ENCODE data around the gene TXNRD1.

Gene TXNRD1

GRCh38 chr12:104294927-104295668, 79.5 kb downstream of the TXNRD1 start:
- Histone ChIP-seq H3K36me3 (ENCODE audit: control insufficient read depth, insufficient read depth, low read length) (no peaks in the 10 kb centered on the region), H3K27ac (no peak overlapping the region), H3K4me3 (ENCODE audit: low read depth, low read length) (no peak overlapping the region), H3K9me3 (ENCODE audit: control insufficient read depth, low read length) (no peaks in the 10 kb centered on the region), H3K27me3 (ENCODE audit: control insufficient read depth, insufficient read depth, low read length) (no peaks in the 10 kb centered on the region), H3K4me1 (no peaks in the 10 kb centered on the region), H3K79me2 (peaks cover 31% of the 10 kb centered on the region), H2AFZ (no peak overlapping the region), H3K9ac (no peak overlapping the region), H3K4me2 (ENCODE audit: low read length) (no peak overlapping the region)
- TF ChIP-seq CTCF (IDR thresholded peaks at IDR 0.05) = no peak

- no peak overlapping the region for H3K4me3 ChIP-seq (ENCODE audit: low read depth, low read length)
- no peaks in the 10 kb centered on the region for H3K4me1 ChIP-seq
- no peaks in the 10 kb centered on the region for H3K36me3 ChIP-seq (ENCODE audit: control insufficient read depth, insufficient read depth, low read length)
Measured at GRCh38 chr12:104295954-104296353, 80.4 kb downstream of the TXNRD1 start.

GRCh38 chr12:104296718-104297117, 81.1 kb downstream of the TXNRD1 start:
- no peaks in the 10 kb centered on the region for H3K27me3 ChIP-seq (ENCODE audit: control insufficient read depth, insufficient read depth, low read length)
- H3K9ac ChIP-seq = no peak overlapping the region
- H3K9me3 ChIP-seq (ENCODE audit: control insufficient read depth, low read length) = no peaks in the 10 kb centered on the region
- no peak for TF ChIP-seq CTCF (IDR thresholded peaks at IDR 0.05)
- no peak overlapping the region for H3K4me3 ChIP-seq (ENCODE audit: low read depth, low read length)
- H2AFZ ChIP-seq = no peak overlapping the region
- H3K79me2 ChIP-seq = peaks cover 26% of the 10 kb centered on the region
- no peak overlapping the region for H3K27ac ChIP-seq
- H3K36me3 ChIP-seq (ENCODE audit: control insufficient read depth, insufficient read depth, low read length) = no peaks in the 10 kb centered on the region
- H3K4me2 ChIP-seq (ENCODE audit: low read length) = no peak overlapping the region
- H3K4me1 ChIP-seq = no peaks in the 10 kb centered on the region

More at GRCh38 chr12:104295954-104296353, 80.4 kb downstream of the TXNRD1 start:
- H3K79me2 ChIP-seq = peaks cover 28% of the 10 kb centered on the region
- no peak overlapping the region for H3K4me2 ChIP-seq (ENCODE audit: low read length)
- no peak for TF ChIP-seq CTCF (IDR thresholded peaks at IDR 0.05)
- no peak overlapping the region for H2AFZ ChIP-seq
- H3K27ac ChIP-seq = no peak overlapping the region
- H3K9me3 ChIP-seq (ENCODE audit: control insufficient read depth, low read length) = no peaks in the 10 kb centered on the region
- H3K9ac ChIP-seq = no peak overlapping the region
- H3K27me3 ChIP-seq (ENCODE audit: control insufficient read depth, insufficient read depth, low read length) = no peaks in the 10 kb centered on the region

GRCh38 chr12:104297477-104298113, 82.0 kb downstream of the TXNRD1 start:
- H3K9ac ChIP-seq = no peak overlapping the region
- H3K4me2 ChIP-seq (ENCODE audit: low read length) = no peak overlapping the region
- peaks cover 23% of the 10 kb centered on the region for H3K79me2 ChIP-seq
- no peak for TF ChIP-seq CTCF (IDR thresholded peaks at IDR 0.05)
- H3K27me3 ChIP-seq (ENCODE audit: control insufficient read depth, insufficient read depth, low read length) = no peaks in the 10 kb centered on the region
- no peak overlapping the region for H3K27ac ChIP-seq
- no peaks in the 10 kb centered on the region for H3K9me3 ChIP-seq (ENCODE audit: control insufficient read depth, low read length)
- no peak overlapping the region for H2AFZ ChIP-seq
- H3K4me3 ChIP-seq (ENCODE audit: low read depth, low read length) = no peak overlapping the region
- H3K36me3 ChIP-seq (ENCODE audit: control insufficient read depth, insufficient read depth, low read length) = no peaks in the 10 kb centered on the region
- H3K4me1 ChIP-seq = no peaks in the 10 kb centered on the region

Measured in parathyroid adenoma (tissue), 2 donors.